ENCODE measurements around the gene TMEM174. TPM values are rescaled to one million over a fixed set of nuclear protein-coding genes. Genes with fewer than 3 reads are reported as not detected.

TMEM174 gene, protein sequence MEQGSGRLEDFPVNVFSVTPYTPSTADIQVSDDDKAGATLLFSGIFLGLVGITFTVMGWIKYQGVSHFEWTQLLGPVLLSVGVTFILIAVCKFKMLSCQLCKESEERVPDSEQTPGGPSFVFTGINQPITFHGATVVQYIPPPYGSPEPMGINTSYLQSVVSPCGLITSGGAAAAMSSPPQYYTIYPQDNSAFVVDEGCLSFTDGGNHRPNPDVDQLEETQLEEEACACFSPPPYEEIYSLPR
- total RNA-seq: not detected in 2 replicates

DNA sequence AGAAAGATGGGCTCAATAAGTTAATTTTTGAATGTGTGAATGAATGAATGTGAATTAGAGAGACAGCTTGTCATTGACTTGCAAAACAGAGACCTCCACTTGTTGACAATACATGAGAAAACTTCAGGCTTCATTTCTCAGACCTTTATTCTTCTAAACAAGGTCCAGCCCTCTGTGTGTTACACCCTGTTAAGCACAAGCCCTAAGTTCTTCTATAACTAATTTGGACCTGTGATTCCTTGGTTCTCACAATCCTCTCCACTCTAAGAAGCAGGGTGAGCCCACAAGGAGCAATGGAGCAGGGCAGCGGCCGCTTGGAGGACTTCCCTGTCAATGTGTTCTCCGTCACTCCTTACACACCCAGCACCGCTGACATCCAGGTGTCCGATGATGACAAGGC, at the start of gene TMEM174:
Gene TMEM174, plus strand, starts transcription at position 243 of the 400 bp plus-strand sequence. Its CDS starts 51 bp downstream, at position 294.
- Histone ChIP-seq H4K20me1 (ENCODE audit: insufficient read depth, low read length) (no peaks in the 10 kb centered on the region), H3K4me2 (ENCODE audit: insufficient read depth, low read length) (no peak within 1 kb of the TSS), H2AFZ (ENCODE audit: low read length) (no peak within 1 kb of the TSS), H3K4me1 (ENCODE audit: insufficient read depth, low read length) (no peaks in the 10 kb centered on the region), H3K4me3 (ENCODE audit: insufficient read depth, low read length) (no peak within 1 kb of the TSS), H3K27ac (ENCODE audit: low read depth, low read length) (no peak within 1 kb of the TSS), H3K9me3 (ENCODE audit: low read depth, low read length) (no peaks in the 10 kb centered on the region), H3K27me3 (ENCODE audit: insufficient read depth, low read length) (peaks cover 38% of the 10 kb centered on the region), H3K79me2 (ENCODE audit: insufficient read depth, low read length) (no peaks in the 10 kb centered on the region), H3K36me3 (ENCODE audit: insufficient read depth, low read length) (no peaks in the 10 kb centered on the region)
- DNase-seq (ENCODE audit: insufficient read length, low spot score, missing footprints): no peak
- TF ChIP-seq, protein P1, sequence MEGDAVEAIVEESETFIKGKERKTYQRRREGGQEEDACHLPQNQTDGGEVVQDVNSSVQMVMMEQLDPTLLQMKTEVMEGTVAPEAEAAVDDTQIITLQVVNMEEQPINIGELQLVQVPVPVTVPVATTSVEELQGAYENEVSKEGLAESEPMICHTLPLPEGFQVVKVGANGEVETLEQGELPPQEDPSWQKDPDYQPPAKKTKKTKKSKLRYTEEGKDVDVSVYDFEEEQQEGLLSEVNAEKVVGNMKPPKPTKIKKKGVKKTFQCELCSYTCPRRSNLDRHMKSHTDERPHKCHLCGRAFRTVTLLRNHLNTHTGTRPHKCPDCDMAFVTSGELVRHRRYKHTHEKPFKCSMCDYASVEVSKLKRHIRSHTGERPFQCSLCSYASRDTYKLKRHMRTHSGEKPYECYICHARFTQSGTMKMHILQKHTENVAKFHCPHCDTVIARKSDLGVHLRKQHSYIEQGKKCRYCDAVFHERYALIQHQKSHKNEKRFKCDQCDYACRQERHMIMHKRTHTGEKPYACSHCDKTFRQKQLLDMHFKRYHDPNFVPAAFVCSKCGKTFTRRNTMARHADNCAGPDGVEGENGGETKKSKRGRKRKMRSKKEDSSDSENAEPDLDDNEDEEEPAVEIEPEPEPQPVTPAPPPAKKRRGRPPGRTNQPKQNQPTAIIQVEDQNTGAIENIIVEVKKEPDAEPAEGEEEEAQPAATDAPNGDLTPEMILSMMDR (IDR thresholded peaks at IDR 0.05; ENCODE audit: extremely low read depth, low read depth, low read length): no peak

DNA sequence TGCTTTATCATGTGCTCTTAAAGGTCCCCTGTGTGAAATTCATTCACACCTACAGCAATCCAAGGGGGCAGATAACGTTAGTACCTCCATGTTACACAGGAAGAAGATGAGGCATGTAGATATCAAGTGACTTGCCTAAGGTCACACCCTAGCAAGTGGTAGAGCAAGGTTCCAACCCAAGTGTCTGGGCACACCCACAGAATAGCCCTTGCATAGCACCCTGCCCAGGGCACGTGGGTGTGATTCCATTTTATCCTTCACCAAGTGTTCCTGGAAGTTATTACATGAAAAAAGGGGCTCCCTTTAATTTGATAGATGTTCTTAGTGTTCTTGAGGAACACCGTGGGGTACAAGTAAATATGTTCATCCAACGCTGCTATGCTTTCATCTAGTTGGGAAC, 47.7 kb upstream of the TMEM174 start:
- no peaks in the 10 kb centered on the region for H3K36me3 ChIP-seq (ENCODE audit: insufficient read depth, low read length)
- H2AFZ ChIP-seq (ENCODE audit: low read length): no peak overlapping the region
- no peaks in the 10 kb centered on the region for H4K20me1 ChIP-seq (ENCODE audit: insufficient read depth, low read length)
- no peak overlapping the region for H3K4me2 ChIP-seq (ENCODE audit: insufficient read depth, low read length)
- no peaks in the 10 kb centered on the region for H3K79me2 ChIP-seq (ENCODE audit: insufficient read depth, low read length)
- no peaks in the 10 kb centered on the region for H3K27me3 ChIP-seq (ENCODE audit: insufficient read depth, low read length)
- peaks cover 24% of the 10 kb centered on the region for H3K4me1 ChIP-seq (ENCODE audit: insufficient read depth, low read length)
- H3K9me3 ChIP-seq (ENCODE audit: low read depth, low read length): no peaks in the 10 kb centered on the region
- H3K27ac ChIP-seq (ENCODE audit: low read depth, low read length): no peak overlapping the region
- DNase-seq (ENCODE audit: insufficient read length, low spot score, missing footprints): no peak
- TF ChIP-seq, protein P1 (IDR thresholded peaks at IDR 0.05; ENCODE audit: extremely low read depth, low read depth, low read length): no peak
- no peak overlapping the region for H3K4me3 ChIP-seq (ENCODE audit: insufficient read depth, low read length)

DNA sequence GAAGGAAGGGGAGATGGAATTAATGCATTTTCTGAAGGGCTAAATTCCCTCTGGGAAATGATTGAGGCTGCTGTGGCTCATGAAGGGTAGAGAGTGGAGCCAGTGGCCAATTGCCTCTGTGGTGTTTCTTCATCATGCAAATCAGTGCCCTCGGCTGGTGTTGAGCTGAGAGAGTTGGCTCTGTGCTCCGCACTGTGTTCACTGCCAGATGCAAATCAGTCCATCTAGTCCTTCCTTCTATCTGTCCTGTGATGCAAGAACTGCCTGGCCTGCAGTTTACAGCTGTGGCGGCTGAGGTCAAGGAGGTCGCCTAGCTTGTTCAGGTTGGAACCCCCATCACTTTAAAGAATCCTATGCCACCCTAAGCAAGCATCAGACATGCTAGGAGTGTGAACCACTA, 46.6 kb upstream of the TMEM174 start:
- no peaks in the 10 kb centered on the region for H4K20me1 ChIP-seq (ENCODE audit: insufficient read depth, low read length)
- H3K4me1 ChIP-seq (ENCODE audit: insufficient read depth, low read length): peaks cover 17% of the 10 kb centered on the region
- no peaks in the 10 kb centered on the region for H3K36me3 ChIP-seq (ENCODE audit: insufficient read depth, low read length)
- no peak for DNase-seq (ENCODE audit: insufficient read length, low spot score, missing footprints)
- no peak overlapping the region for H2AFZ ChIP-seq (ENCODE audit: low read length)
- TF ChIP-seq, protein P1 (IDR thresholded peaks at IDR 0.05; ENCODE audit: extremely low read depth, low read depth, low read length): no peak
- H3K9me3 ChIP-seq (ENCODE audit: low read depth, low read length): no peaks in the 10 kb centered on the region
- H3K27ac ChIP-seq (ENCODE audit: low read depth, low read length): no peak overlapping the region
- no peaks in the 10 kb centered on the region for H3K27me3 ChIP-seq (ENCODE audit: insufficient read depth, low read length)
- H3K4me3 ChIP-seq (ENCODE audit: insufficient read depth, low read length): no peak overlapping the region
- H3K79me2 ChIP-seq (ENCODE audit: insufficient read depth, low read length): no peaks in the 10 kb centered on the region
- H3K4me2 ChIP-seq (ENCODE audit: insufficient read depth, low read length): no peak overlapping the region

DNA sequence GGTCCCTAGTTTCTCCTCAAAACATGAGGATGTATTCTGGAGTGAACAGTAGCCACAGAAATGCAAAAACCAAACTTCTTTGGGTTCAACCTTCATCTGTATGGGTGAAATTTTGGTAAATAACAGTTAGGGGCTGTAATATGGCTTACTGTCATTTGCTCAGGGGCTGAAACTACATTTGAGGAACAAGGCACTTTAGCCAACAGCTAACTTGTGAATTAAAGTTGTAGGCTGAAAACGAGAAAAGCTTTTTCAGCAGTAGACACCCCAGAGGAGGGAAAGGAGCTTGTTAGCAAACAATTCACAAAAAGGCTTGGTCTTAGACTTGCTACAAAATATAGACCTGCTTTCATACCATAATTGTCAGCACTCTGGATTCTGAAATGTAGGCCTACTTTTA, 46.0 kb upstream of the TMEM174 start:
- no peak overlapping the region for H3K4me3 ChIP-seq (ENCODE audit: insufficient read depth, low read length)
- no peak overlapping the region for H2AFZ ChIP-seq (ENCODE audit: low read length)
- TF ChIP-seq, protein P1 (IDR thresholded peaks at IDR 0.05; ENCODE audit: extremely low read depth, low read depth, low read length): no peak
- H3K36me3 ChIP-seq (ENCODE audit: insufficient read depth, low read length): no peaks in the 10 kb centered on the region
- no peaks in the 10 kb centered on the region for H3K27me3 ChIP-seq (ENCODE audit: insufficient read depth, low read length)
- peaks cover 11% of the 10 kb centered on the region for H3K4me1 ChIP-seq (ENCODE audit: insufficient read depth, low read length)
- no peak for DNase-seq (ENCODE audit: insufficient read length, low spot score, missing footprints)
- no peaks in the 10 kb centered on the region for H3K79me2 ChIP-seq (ENCODE audit: insufficient read depth, low read length)
- H4K20me1 ChIP-seq (ENCODE audit: insufficient read depth, low read length): no peaks in the 10 kb centered on the region
- H3K4me2 ChIP-seq (ENCODE audit: insufficient read depth, low read length): no peak overlapping the region
- H3K9me3 ChIP-seq (ENCODE audit: low read depth, low read length): no peaks in the 10 kb centered on the region
- H3K27ac ChIP-seq (ENCODE audit: low read depth, low read length): no peak overlapping the region
